PFSK-1 (cell line): ENCODE data around the gene CD9.

ENCODE experiments used
- POLR2AphosphoS5 ChIP-seq: IDR thresholded peaks from 2 replicates; pipeline ENCODE4 v1.6.1; 2012; ENCODE audit warnings: low read depth, mild to moderate bottlenecking, control low read depth, low read length, moderate library complexity
- SIN3A ChIP-seq: IDR thresholded peaks from 2 replicates; pipeline ENCODE4 v1.6.1; 2012; ENCODE audit warnings: mild to moderate bottlenecking, low read length, moderate library complexity, borderline replicate concordance; ENCODE audit not compliant: insufficient read depth
- TAF1 ChIP-seq: IDR thresholded peaks from 2 replicates; pipeline ENCODE4 v1.6.1; 2012; ENCODE audit warnings: low read length, control low read depth, borderline replicate concordance; ENCODE audit not compliant: insufficient read depth
- TF ChIP-seq, protein P1 (sequence below), 2 experiments: IDR thresholded peaks; 2 replicates each; pipeline versions ENCODE4 v1.6.1 to v1.8.0; 2011 to 2012; ENCODE audit warnings: low read depth in 2 of 2, low read length in 2 of 2, control low read depth in 1 of 2, inconsistent platforms in 1 of 2, mild to moderate bottlenecking in 1 of 2, moderate library complexity in 1 of 2; ENCODE audit not compliant: insufficient read depth in 1 of 2

DNA sequence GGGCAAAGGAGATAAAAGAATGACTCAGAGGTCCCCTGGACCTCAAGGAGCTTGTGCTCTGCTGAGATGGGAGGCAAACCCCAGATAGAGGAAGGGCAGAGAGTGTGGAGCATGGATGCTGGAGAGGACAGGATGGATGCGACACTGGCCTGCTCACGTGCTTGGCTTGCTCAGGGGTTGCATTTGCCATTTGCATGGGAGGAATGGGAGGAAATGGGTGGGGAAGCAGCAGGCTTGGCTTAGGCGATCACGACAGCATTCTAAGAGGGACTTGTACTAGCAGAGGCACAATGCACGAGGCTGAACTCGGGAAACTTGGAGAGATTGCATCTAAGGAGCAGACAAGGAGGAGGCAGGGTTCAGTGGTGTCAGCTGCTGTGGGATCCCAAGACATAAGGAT, 19.8 kb downstream of the CD9 start:
- TF ChIP-seq POLR2AphosphoS5 (no peak), TAF1 (no peak), SIN3A (no peak)
- TF ChIP-seq, protein P1, sequence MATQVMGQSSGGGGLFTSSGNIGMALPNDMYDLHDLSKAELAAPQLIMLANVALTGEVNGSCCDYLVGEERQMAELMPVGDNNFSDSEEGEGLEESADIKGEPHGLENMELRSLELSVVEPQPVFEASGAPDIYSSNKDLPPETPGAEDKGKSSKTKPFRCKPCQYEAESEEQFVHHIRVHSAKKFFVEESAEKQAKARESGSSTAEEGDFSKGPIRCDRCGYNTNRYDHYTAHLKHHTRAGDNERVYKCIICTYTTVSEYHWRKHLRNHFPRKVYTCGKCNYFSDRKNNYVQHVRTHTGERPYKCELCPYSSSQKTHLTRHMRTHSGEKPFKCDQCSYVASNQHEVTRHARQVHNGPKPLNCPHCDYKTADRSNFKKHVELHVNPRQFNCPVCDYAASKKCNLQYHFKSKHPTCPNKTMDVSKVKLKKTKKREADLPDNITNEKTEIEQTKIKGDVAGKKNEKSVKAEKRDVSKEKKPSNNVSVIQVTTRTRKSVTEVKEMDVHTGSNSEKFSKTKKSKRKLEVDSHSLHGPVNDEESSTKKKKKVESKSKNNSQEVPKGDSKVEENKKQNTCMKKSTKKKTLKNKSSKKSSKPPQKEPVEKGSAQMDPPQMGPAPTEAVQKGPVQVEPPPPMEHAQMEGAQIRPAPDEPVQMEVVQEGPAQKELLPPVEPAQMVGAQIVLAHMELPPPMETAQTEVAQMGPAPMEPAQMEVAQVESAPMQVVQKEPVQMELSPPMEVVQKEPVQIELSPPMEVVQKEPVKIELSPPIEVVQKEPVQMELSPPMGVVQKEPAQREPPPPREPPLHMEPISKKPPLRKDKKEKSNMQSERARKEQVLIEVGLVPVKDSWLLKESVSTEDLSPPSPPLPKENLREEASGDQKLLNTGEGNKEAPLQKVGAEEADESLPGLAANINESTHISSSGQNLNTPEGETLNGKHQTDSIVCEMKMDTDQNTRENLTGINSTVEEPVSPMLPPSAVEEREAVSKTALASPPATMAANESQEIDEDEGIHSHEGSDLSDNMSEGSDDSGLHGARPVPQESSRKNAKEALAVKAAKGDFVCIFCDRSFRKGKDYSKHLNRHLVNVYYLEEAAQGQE (IDR thresholded peaks at IDR 0.05; ENCODE audit: insufficient read depth in 1 of 2, low read depth in 2 of 2, low read length in 2 of 2): no peak
